Fibroblast of lung (primary cell): Measurements from ENCODE around the gene KLF3. TPM values are rescaled to one million over a fixed set of nuclear protein-coding genes. Genes with fewer than 3 reads are reported as not detected.

Source experiments
- DNase-seq, 2 donors: peaks; one replicate each; pipeline versions ENCODE4 v3.0.0 to v3.0.0-alpha.2; 2010; ENCODE audit warnings: low read depth in 2 of 2
- H2AFZ ChIP-seq: 2 replicates; pipeline ENCODE4 v1.5.1; 2012; ENCODE audit warnings: low read length, control low read depth, inconsistent platforms
- H3K27ac ChIP-seq: 2 replicates; pipeline ENCODE4 v1.5.1; 2011; ENCODE audit warnings: low read length, control low read depth; ENCODE audit not compliant: insufficient read depth
- H3K27me3 ChIP-seq: 2 replicates; pipeline ENCODE4 v1.5.1; 2011; ENCODE audit warnings: mild to moderate bottlenecking, low read length; ENCODE audit not compliant: control insufficient read depth, insufficient read depth
- H3K36me3 ChIP-seq: 2 replicates; pipeline ENCODE4 v1.5.1; 2011; ENCODE audit warnings: low read length; ENCODE audit not compliant: control insufficient read depth, insufficient read depth
- H3K4me1 ChIP-seq: 2 replicates; pipeline ENCODE4 v1.5.1; 2011; ENCODE audit warnings: low read length; ENCODE audit not compliant: control insufficient read depth, insufficient read depth; ENCODE audit errors: extremely low read depth
- H3K4me2 ChIP-seq: 2 replicates; pipeline ENCODE4 v1.5.1; 2011; ENCODE audit warnings: low read length, control low read depth; ENCODE audit not compliant: insufficient read depth; ENCODE audit errors: extremely low read depth
- H3K4me3 ChIP-seq, 4 experiments: fragments of 200-600 bp in 1 of 4; sonication (generic) in 1 of 4; replicated peaks in 1 of 4; 2 replicates each; pipeline ENCODE4 v1.5.1; 2011 to 2016; ENCODE audit warnings: low read length in 4 of 4, low read depth in 3 of 4, mild to moderate bottlenecking in 3 of 4, control low read depth in 2 of 4, inconsistent platforms in 1 of 4, mixed read lengths in 1 of 4; ENCODE audit not compliant: insufficient read depth in 1 of 4; ENCODE audit errors: control extremely low read depth in 1 of 4
- H3K79me2 ChIP-seq: 2 replicates; pipeline ENCODE4 v1.5.1; 2012; ENCODE audit warnings: mild to moderate bottlenecking, low read length, inconsistent platforms; ENCODE audit not compliant: control insufficient read depth, insufficient read depth
- H3K9ac ChIP-seq: 2 replicates; pipeline ENCODE4 v1.5.1; 2011; ENCODE audit warnings: mild to moderate bottlenecking, low read length, control low read depth; ENCODE audit not compliant: insufficient read depth
- H3K9me3 ChIP-seq: 2 replicates; pipeline ENCODE4 v1.5.1; 2012; ENCODE audit warnings: low read depth, low read length; ENCODE audit not compliant: control insufficient read depth, insufficient read depth
- H4K20me1 ChIP-seq: 2 replicates; pipeline ENCODE4 v1.5.1; 2011; ENCODE audit warnings: low read length; ENCODE audit not compliant: control insufficient read depth, insufficient read depth; ENCODE audit errors: extremely low read depth
- EZH2 ChIP-seq: IDR thresholded peaks from 2 replicates; pipeline ENCODE4 v1.5.1; 2012; ENCODE audit warnings: low read length, control low read depth, mild to moderate bottlenecking; ENCODE audit errors: missing control alignments
- polyA plus RNA-seq, 2 donors: library from polyadenylated mRNA; depleted of rRNA in 1 of 2; stranded (reverse) in 1 of 2; unstranded in 1 of 2; fragments of >200 nt; gene quantifications; 2 replicates each; pipeline ENCODE4 v1.2.1, GENCODE V29; 2011 to 2012; ENCODE audit warnings: missing spikeins in 1 of 2
- total RNA-seq: library from RNA; depleted of rRNA; stranded (reverse); fragments of >200 nt; gene quantifications from 2 replicates; pipeline ENCODE4 v1.2.1, GENCODE V29; 2014
- TF ChIP-seq, protein P1 (sequence below), 2 donors: IDR thresholded peaks in 1 of 2; conservative IDR thresholded peaks in 1 of 2; 1 replicate in 1 of 2; 2 replicates in 1 of 2; pipeline ENCODE4 v1.5.1; 2011 to 2012; ENCODE audit warnings: low read length in 2 of 2, control low read depth in 1 of 2, inconsistent platforms in 1 of 2, low read depth in 1 of 2, mild to moderate bottlenecking in 1 of 2

Gene KLF3
- total and polyA plus RNA-seq, 2 donors (not counting 1 experiment from before 2014, with no cell fraction given), result 12.4 to 18.9 TPM

DNA sequence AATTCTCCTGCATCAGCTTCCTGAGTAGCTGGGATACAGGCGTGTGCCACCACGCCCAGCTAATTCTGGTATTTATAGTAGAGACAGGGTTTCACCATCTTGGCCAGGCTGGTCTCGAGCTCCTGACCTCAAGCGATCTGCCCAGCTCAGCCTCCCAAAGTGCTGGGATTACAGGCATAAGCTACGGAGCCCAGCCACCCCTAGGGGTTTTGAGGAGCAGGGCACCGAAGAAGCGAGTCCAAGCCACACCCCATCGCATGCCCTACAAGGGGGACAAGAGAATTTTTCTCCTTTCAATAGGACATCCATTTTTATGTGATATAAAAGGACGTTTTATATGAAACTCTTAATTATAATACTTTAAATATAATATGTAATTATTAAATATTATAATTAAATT, 13.9 kb upstream of the KLF3 start:
- no peak for TF ChIP-seq EZH2
- TF ChIP-seq, protein P1, sequence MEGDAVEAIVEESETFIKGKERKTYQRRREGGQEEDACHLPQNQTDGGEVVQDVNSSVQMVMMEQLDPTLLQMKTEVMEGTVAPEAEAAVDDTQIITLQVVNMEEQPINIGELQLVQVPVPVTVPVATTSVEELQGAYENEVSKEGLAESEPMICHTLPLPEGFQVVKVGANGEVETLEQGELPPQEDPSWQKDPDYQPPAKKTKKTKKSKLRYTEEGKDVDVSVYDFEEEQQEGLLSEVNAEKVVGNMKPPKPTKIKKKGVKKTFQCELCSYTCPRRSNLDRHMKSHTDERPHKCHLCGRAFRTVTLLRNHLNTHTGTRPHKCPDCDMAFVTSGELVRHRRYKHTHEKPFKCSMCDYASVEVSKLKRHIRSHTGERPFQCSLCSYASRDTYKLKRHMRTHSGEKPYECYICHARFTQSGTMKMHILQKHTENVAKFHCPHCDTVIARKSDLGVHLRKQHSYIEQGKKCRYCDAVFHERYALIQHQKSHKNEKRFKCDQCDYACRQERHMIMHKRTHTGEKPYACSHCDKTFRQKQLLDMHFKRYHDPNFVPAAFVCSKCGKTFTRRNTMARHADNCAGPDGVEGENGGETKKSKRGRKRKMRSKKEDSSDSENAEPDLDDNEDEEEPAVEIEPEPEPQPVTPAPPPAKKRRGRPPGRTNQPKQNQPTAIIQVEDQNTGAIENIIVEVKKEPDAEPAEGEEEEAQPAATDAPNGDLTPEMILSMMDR (conservative IDR thresholded peaks at IDR 0.05 in 1 of 2, IDR thresholded peaks at IDR 0.05 in 1 of 2; ENCODE audit: low read depth in 1 of 2, low read length in 2 of 2), result no peak
- no peaks in the 10 kb centered on the region for H3K79me2 ChIP-seq
- H3K27me3 ChIP-seq, result peaks cover 4% of the 10 kb centered on the region
- no peaks in the 10 kb centered on the region for H4K20me1 ChIP-seq
- no peak for DNase-seq
- no peak overlapping the region for H3K9ac ChIP-seq
- H2AFZ ChIP-seq, result no peak overlapping the region
- H3K27ac ChIP-seq, result no peak overlapping the region
- H3K36me3 ChIP-seq, result no peaks in the 10 kb centered on the region
- H3K4me1 ChIP-seq, result no peaks in the 10 kb centered on the region
- H3K4me2 ChIP-seq, result no peak overlapping the region
- no peaks in the 10 kb centered on the region for H3K9me3 ChIP-seq
- no peak overlapping the region for H3K4me3 ChIP-seq

DNA sequence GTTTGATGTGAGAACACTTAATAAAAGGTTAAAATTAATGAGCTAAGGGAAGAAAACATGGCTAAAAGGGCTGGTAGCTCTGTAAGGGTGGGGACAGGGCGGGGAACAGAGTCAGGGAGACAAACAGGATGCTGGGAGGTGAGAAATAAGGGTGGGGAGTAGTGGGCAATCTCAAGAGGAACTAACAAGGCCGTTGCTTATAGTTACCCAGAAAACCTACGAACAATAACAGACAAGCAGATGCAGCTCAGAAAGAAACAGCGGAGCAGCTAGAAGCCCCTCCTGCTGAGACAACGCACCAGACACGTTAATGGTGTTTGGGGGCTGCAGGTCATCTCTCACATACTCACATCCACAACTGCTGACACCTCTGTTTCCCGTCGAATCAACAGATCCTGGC, 9.7 kb upstream of the KLF3 start:
- Histone ChIP-seq H3K27me3 (no peaks in the 10 kb centered on the region), H3K4me3 (no peak overlapping the region), H3K27ac (no peak overlapping the region), H3K4me2 (no peak overlapping the region), H2AFZ (no peak overlapping the region), H3K4me1 (no peaks in the 10 kb centered on the region), H3K9ac (no peak overlapping the region), H4K20me1 (no peaks in the 10 kb centered on the region), H3K79me2 (no peaks in the 10 kb centered on the region), H3K36me3 (no peaks in the 10 kb centered on the region), H3K9me3 (no peaks in the 10 kb centered on the region)
- TF ChIP-seq EZH2, result no peak
- TF ChIP-seq, protein P1 (conservative IDR thresholded peaks at IDR 0.05 in 1 of 2, IDR thresholded peaks at IDR 0.05 in 1 of 2; ENCODE audit: low read depth in 1 of 2, low read length in 2 of 2), result no peak
- DNase-seq, result no peak

DNA sequence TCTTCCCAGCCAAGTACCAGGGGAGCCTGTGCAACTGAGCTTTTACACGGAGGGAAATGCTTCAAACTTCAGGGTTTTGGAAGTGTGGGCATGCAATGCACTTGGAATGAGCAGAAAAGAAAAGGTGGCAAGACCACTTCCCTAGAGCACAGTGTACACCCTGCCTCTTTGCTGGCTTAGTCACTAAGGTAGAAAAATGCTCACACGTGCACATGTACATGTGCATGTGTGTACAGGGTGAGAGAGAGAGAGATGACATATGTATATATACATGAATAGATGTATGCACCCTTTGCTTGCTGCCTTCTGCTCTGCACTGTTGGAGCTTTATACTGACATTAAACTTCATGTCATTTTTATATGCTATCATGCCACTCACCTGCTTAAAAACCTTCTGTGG, 7.9 kb upstream of the KLF3 start:
- no peak for DNase-seq
- Histone ChIP-seq H3K4me2 (no peak overlapping the region), H3K9me3 (no peaks in the 10 kb centered on the region), H2AFZ (no peak overlapping the region), H3K4me1 (no peaks in the 10 kb centered on the region), H3K79me2 (no peaks in the 10 kb centered on the region), H3K27me3 (no peaks in the 10 kb centered on the region), H3K36me3 (no peaks in the 10 kb centered on the region), H4K20me1 (no peaks in the 10 kb centered on the region), H3K4me3 (no peak overlapping the region), H3K9ac (no peak overlapping the region), H3K27ac (no peak overlapping the region)
- TF ChIP-seq EZH2, result no peak
- TF ChIP-seq, protein P1 (conservative IDR thresholded peaks at IDR 0.05 in 1 of 2, IDR thresholded peaks at IDR 0.05 in 1 of 2; ENCODE audit: low read depth in 1 of 2, low read length in 2 of 2), result no peak
